Activated CD8-positive, alpha-beta memory T cell treated with anti-CD3 and anti-CD28 coated beads for 48 hours (primary cell): ENCODE results near the gene WDR27.

Source experiments
- DNase-seq, 3 experiments: peaks; one replicate each; pipeline ENCODE4 v3.0.0-alpha.2; 2020; ENCODE audit warnings: low read depth in 2 of 3, low spot score in 2 of 3

WDR27 gene

DNA sequence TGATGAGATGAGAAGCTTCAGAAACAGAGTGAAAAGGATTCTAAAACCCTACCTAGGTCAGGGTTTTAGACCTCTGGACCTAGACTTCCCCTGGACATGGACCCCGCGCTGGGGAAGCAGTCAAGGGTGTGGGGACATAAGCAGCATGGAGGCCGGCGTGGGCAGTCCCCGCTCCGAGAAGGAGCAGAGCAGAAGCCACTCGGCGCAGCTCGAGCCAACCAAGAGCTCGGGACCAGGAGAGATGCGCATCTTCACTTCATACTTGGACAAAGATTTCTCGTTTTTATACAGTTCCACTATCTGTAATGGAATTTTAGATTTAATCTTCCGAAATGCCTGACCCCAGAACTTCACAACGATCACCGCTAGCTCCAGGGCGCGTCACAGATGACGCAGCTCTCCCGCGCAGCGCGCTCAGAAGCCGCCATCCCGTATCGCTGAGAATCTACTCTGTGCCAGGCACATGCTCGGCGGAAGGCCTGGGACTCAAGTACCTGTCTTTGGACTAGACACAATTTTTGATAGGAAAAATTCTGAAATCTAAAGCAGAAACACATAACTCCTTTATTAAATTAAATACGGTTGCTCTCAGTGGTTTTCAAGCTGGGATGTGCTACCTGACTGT lies 60.3 kb downstream of the WDR27 start:
- DNase-seq: no peak

DNA sequence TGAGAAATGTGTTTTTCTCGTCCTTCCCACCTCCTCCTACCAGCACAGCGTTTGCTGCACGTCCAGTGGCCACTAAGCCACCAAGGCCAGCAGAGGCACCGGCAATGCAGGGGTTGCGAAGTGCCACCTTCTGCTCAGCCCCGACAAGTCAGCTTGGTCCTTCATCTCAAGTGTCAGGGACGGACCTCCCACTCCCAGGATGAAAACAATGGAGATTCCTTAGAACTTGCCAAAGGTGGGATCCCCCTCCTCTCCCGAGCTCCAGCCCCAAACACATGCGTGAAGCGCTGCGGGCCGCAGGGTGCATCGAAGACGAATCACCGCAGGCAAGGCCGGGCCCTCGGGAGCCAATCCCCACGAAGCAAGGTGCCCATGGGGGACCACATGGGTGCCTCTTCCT lies 60.8 kb downstream of the WDR27 start:
- DNase-seq: no peak

DNA sequence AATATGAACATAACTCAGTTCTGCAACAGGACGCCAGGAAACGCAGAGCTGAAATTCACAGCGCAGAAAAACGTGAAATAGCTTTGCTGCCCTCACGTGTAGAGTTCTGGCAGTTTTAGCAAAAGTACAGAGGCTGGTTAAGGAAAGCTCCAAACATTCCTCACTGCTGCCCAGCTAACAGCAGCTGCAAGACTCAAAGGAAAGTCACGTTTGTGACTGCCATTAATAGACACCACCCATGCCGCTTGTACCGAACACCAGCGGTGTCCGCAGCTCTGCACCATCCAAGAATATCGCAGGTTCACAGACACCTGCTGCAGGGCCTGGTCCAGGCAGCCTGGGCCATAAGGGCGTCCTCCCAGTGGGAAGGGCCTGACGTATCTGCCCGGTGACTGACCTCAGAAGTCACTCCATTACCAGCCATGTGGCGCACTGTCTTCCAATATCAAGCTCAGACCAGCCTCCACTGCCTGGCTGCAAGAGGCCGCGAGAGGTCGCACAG lies 61.4 kb downstream of the WDR27 start:
- DNase-seq: no peak

DNA sequence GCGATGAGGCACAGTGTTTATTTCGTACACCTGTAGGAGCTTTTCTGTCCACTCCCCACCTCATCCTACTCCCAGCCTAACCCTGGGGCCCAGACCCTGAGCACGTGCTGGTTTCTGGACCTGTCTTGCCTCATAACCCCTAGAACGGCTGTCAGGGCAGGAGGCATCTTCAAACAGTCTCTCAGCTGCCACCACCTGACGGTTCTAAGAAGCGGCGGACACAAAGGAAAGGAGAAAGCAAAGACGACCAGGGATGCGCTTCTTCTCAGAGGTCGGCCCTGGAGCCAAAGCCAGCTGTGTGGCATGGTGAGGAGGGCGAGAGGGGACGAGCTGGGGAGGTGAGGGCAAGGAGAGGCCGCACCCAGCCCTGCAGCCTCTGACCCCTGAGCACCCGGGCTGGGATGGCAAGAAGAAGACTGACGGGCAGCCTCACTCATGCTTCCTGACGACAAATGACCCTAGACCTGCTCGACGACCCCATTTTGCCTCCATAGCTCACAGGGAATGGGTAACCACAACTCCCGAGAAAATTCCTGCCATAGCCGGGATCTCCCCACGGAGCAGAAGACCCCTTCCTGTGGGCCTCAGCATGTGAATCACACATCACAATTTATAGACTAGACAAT lies 62.1 kb downstream of the WDR27 start:
- DNase-seq: no peak

DNA sequence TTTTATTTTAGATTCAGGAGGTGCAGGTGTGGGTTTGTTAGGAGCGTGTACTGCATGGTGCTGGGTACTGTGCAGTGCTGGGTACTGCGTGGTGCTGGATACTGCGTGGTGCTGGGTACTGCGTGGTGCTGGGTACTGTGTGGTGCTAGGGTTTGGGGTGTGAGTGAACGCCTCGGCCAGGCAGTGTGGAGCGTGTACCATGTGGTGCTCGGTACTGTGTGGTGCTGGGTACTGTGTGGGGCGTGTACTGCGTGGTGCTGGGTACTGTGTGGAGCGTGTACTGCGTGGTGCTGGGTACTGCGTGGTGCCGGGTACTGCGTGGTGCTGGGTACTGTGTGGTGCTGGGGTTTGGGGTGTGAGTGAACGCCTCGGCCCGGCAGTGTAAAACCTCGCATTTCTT lies 62.9 kb downstream of the WDR27 start:
- no peak for DNase-seq

DNA sequence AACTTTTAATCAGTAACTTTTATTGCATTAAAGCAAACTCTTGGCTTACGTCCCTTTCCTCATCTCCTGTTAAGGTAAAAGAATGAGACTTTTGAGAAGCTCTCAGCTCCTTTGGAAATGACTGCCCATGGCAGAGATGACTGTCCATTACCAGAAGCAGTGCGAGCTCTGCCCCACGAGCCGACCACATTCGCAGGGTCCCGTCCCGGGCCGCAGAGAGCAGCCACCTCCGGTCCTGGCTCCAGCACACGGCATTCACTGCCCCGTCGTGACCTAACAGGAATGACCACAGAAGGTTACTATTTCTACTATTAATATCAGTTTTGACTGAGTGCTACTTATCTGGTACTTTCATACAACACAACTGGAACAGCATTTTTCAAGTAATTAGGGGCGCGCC lies 63.4 kb downstream of the WDR27 start:
- no peak for DNase-seq

DNA sequence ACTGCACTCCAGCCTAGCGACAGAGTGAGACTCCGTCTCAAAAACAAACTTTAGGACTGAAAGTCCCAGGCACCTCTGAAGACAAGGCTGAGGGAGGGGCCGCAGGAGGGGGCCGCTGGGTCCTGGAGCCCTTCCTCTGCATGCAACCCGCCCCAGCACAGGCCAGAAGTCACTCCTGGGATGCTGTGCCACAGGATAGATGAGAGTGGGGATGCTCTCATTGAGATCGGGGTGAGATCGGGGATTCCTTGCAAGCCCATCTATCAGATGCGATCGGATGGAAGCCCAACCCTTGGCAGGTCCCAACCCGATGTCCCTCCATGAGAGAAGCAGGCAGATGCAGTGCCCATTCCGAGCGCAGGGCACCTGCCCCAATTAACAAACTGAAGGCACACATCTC lies 66.5 kb downstream of the WDR27 start:
- no peak for DNase-seq

DNA sequence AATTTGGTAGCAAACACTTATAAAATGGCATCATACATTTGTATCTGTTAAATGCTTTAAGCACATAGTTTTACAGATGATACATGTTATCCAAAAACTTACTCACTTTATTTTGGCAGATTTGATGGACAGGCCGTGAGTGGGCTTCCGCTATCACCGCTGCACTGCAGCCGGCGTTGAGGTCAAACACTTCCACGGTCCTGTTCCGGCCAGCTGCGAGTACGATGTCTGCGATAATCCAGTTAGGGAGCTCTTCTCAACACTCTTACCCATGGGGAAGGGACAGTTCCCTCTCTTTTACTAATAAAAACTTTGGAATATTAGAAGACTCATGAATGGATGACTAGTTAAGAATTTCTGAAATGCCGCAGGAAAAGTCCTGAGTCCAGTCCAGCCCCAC lies 69.0 kb downstream of the WDR27 start:
- no peak for DNase-seq

DNA sequence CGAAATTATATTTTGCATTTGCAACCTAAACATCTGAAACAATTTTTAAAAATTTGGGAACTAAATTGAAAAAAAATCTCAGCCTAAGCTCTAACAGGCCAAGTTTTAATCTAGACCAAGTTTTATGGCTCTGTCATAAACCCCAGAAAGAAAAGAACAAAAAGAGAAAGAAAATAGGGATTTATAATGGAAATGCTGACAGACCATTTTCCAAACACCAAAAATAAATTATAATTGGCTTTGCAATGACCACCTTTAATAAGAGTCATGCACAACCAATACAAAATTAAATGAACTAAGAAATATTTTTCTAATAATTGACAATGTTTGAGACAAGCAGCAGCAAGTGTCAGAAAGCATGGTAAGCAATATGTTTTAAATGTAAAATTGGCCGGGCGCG lies 72.6 kb downstream of the WDR27 start:
- no peak for DNase-seq

DNA sequence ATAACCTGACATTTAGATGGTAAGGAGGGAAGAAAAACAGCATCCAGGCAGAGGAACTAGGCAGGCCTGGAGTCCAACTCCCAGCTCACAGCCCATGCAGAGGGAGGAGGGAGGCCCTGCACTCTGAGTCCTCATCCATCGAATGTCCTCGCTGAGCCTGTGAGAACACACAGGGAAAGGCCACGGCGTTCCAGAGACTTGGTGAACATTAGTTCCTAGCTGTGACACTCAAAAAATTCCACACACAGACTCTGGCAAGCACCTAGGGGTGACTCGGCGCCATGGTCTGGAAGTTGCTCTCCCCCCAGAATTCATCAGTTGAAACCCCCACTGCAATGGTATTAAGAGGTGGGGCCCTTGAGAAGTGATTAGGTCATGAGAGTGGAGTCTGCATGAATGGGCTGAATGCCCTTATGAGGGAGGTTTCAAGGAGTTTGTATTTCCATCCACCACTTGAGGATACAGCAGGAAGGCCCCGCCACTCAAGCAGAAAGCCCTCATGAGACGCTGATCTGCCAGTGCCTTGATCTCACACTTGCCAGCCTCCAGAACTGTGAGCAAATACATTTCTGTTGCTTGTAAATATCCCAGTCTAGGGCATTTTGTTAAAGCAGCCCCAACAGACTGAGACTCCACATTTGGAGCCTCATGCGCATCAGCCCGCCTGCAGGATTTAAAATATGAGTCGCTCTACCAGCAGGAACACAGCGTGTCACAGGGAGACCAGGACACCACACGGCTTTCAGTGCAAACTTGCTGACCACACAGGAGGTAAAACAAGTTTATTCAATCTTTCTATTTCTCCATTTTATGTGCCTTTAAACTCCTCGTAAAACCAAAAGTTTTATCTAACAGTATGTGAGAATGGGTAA lies 73.9 kb downstream of the WDR27 start:
- no peak for DNase-seq

DNA sequence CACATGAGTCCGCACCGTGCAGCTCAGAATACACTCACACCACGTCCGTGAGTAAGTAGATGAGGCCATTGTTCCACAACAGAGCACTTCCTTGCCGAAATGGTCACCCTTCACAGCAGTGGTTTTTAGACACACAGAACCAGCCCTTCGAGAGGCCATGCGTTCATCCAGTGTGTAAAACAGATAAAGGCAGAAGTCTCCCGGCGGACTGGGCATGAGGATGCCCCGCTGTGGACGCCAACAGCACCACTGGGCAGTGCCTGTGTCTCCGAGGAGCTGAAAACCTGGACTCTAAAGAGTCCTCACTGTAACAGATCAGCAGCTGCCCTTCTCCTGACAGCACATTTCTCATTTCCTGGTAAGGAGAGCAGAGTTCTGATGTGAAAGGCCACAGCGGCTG lies 75.2 kb downstream of the WDR27 start:
- DNase-seq: no peak

DNA sequence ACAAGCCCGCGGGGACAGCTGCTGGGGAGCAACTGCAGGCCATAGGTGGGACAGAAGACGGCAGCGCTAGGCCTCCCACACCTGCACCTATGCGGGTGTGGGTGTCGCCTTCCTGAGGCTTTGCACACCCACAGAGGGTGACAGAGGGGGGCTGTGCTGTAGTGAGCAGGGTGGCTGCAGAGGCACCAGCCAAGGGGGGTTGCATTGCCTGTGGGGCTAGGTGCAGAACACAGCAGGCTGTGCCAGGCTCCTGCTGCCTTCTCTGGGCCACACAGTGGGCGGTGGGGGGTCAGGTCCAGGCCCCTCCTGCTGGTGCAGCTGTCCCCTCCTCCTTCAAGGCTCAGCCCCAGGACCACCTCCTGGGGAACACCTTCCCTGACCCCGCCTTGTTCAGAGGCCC lies 75.7 kb downstream of the WDR27 start:
- no peak for DNase-seq

DNA sequence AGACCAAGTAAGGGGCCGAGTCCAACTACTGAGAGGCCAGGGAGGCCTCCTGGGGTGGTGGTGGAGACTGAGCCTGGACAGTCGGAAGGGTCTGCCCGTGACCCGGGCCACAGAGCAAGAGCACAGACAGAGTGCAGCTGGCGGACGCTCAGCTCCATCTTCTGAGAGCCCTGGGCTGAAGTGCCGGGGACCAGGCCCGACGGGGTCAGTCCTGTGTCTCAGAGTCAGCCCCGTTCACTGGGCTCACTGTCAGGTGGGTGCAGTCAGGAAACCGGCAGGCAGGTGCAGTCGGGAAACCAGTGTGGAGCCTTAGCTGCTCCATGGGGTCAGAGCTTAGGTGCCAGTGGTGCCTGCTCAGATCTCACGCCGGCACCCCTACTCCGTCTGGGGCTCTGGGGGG lies 76.5 kb downstream of the WDR27 start:
- DNase-seq: no peak

DNA sequence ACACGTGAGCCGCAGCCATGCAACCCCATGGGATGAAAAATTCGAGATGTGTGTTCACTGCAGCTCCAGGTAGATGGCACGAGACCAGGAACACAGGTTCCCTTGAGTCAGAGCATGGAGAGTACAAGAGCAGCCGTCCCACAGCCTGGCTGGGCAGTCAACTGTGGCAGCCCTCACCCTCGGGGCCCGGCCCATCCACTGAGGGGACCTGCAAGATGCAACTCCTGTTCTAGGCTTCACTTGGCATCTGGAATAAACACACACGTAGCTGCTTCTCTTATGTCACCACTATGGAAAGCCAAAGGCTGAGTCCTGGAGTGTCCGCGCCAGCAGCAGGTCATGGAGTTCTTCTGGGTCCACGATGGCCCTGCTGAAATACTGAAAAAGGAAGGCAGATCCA lies 77.0 kb downstream of the WDR27 start:
- no peak for DNase-seq

DNA sequence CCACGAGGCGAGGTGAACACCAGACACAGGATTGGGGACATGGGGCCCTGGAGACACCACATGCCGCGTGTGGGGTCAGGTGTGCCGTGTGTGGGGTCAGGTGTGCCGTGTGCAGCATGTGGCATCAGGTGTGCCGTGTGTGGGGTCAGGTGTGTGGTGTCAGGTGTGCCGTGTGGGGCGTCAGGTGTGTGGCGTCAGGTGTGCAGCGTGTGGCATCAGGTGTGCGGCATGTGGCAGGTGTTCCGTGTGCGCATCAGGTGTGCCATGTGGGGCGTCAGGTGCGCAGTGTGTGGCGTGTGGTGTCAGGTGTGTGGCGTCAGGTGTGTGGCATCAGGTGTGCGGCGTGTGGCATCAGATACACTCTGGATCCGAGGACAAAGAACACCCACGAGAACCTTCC lies 77.9 kb downstream of the WDR27 start:
- no peak for DNase-seq

DNA sequence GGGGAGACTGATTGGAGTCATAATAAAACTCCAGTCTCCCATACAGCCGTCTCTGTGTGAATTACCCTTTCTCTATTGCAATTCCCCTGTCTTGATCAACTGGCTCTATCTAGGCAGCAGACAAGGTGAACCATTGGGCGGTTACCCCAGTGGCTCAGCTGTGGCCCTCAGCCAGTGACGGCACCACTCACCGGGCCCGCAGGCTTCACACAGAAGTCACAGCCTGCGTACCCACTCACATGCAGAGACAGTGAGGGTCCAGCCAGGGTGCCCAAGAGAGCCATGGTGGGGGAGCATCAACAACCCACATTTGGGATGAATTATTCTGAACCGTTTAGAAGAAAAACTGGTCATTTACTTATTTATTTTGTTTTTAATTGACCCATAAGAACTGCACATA lies 78.5 kb downstream of the WDR27 start:
- DNase-seq: no peak

DNA sequence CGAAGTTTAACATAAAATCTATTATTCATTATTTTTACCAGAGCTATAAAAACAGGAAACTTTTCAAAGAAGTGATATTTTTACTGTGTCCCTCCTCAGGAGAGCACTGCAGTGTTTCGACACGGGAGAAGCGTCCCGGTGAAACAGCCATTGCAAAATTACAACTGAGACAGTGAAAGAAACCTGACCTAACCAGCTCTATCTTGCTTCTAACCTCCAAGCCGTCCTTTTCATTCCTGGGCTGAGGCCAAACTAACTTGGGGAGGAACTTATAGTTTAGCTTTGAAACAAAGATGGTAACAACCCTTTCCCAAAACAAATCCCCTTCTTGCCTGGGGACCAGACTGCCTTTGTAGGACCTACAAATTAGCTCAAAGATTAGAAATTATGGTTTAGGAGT lies 79.2 kb downstream of the WDR27 start:
- DNase-seq: no peak

DNA sequence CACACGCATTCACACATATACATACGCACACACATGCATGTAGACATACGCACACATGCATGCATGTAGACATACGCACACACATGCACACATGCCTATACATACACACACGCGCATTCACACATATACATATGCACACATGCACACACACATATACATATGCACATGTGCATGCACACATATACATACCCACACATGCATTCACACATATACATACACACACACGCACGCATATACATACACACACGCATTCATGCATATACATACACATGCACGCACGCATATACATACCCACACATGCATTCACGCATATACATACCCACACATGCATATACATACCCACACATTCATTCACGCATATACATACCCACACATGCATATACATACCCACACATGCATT lies 80.5 kb downstream of the WDR27 start:
- DNase-seq: no peak

DNA sequence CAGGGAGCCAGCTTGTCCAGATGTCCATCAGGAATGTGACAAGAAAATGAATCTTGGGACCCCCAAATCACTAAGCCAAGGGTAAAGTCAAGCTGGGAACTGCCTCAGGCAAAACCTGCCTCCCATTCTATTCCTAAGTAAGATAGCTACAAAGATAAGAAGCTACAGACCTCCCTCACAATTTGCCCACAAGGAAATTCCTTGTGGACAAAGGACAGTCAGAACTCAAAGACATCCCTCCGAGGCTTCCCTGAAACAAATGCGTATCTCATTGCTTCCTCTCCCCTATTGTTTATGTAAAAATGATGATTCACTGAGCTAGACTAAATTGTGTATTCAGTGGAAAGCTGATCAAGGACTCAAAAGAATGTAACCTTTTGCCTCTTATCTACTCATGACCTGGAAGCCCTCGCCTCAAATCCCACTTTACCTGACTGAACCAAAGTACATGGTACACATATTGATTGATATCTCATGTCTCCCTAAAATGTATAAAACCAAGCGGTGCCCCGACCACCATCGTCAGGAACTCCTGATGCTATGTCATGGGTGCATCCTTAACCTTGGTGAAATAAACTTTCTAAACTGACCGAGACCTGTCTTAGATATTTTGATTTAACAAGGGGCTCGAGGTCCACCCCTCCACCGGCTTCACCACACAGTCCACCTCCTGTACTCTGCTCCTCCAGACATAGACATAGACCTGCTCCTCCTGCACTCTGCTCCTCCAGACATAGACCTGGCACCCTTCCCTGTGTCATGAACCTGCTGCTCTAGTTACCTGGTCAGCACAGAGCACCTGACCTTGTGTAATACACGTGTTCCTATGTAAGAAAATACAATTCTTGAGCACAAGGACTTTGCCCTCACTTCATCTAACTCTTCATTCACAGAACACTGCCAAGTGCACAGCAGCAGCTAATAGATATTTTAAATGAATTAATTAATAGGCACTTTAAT lies 81.4 kb downstream of the WDR27 start:
- DNase-seq: no peak

DNA sequence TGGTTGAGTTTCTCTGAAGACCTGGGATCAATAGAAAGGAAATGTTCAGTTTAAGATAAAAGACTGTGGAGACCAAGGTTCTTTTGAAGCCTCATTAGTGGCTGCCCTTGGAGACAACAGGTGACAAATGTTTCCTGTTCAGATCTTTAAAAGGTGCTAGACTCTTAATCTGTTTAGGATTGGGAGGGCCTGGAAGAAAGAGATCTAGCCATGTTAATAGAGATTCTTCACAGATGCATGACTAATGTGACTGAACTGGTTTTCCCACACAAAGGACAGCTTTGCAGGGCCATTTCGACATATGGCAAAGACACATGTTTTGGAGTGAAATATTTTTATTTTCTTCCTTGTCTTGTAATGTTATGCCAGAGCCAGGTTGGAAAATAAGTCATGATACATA lies 82.2 kb downstream of the WDR27 start:
- DNase-seq: no peak
